Body of pancreas (tissue), 4 donors: ENCODE results near the gene PDXP. TPM values are rescaled to one million over a fixed set of nuclear protein-coding genes. Genes with fewer than 3 reads are reported as not detected.
A peak's percentile ranks its signal among the peaks of the same experiment; 100 is the strongest.

Experiments
- ATAC-seq: fragments of 150-250 bp; one replicate; pipeline ENCODE4 v1.9.1; 2016
- DNase-seq, 4 donors: peaks; one replicate each; pipeline ENCODE4 v3.0.0-alpha.2; 2019
- H3K27ac ChIP-seq, 4 donors: fragments of 200-600 bp; sonication (generic); 1 replicate in 3 of 4; 2 replicates in 1 of 4; pipeline versions ENCODE4 v1.5.1 to v1.6.1; 2016 to 2019; ENCODE audit warnings: mild to moderate bottlenecking in 1 of 4, mixed read lengths in 1 of 4, moderate library complexity in 1 of 4
- H3K27me3 ChIP-seq, 2 donors: fragments of 200-600 bp; sonication (generic); one replicate each; pipeline ENCODE4 v1.6.0; 2016; ENCODE audit warnings: mild to moderate bottlenecking in 1 of 2
- H3K36me3 ChIP-seq, 2 donors: fragments of 200-600 bp; sonication (generic); replicated peaks in 1 of 2; 2 replicates each; pipeline ENCODE4 v1.5.1; 2016; ENCODE audit warnings: low read depth in 2 of 2; ENCODE audit not compliant: insufficient read depth in 1 of 2
- H3K4me1 ChIP-seq: fragments of 200-600 bp; sonication (generic); one replicate; pipeline ENCODE4 v1.6.0; 2016
- H3K4me3 ChIP-seq, 2 donors: fragments of 200-600 bp; sonication (generic); 1 replicate in 1 of 2; 2 replicates in 1 of 2; pipeline ENCODE4 v1.5.1; 2016 to 2019
- H3K9me3 ChIP-seq, 3 donors: fragments of 200-600 bp; sonication (generic); 1 replicate in 2 of 3; 2 replicates in 1 of 3; pipeline ENCODE4 v1.5.1; 2016
- CTCF ChIP-seq, 7 experiments: fragments of 450-650 bp in 4 of 7; fragments of 200-600 bp in 3 of 7; sonication (generic) in 3 of 7; IDR thresholded peaks; one replicate each; pipeline ENCODE4 v1.5.1; 2016 to 2019; ENCODE audit warnings: antibody characterized with exemption in 7 of 7
- POLR2A ChIP-seq, 3 donors: fragments of 450-650 bp; IDR thresholded peaks; one replicate each; pipeline ENCODE4 v1.6.1; 2016; ENCODE audit warnings: antibody characterized with exemption in 3 of 3, mild to moderate bottlenecking in 2 of 3
- WGBS, 2 donors: methylation state at CpG; one replicate each; pipeline ENCODE4 v1.1.5; 2017; 5-methylcytosine and 5-hydroxymethylcytosine counted together
- intact Hi-C: fragments of 100-400 bp; cut with DNase I; formaldehyde crosslinking; loops from one replicate; pipeline ENCODE4 v1.15.1; 2023
- total RNA-seq, 2 donors: library from RNA; depleted of rRNA; stranded (reverse); fragments of >200 nt; gene quantifications; one replicate each; pipeline ENCODE4 v1.1.0, GENCODE V29; 2016

The PDXP gene
- total RNA-seq, 2 donors from 2014 or later: 7.0 to 23.1 TPM

GRCh38 chr22:37638391-37639069, 20.0 kb upstream of the PDXP start:
- H3K27me3 ChIP-seq: no peaks in the 10 kb centered on the region
- peaks cover 39% of the 10 kb centered on the region for H3K4me1 ChIP-seq
- DNase-seq: no peak
- 54 to 70% methylated on average over 8 to 11 of the region's 11 CpGs for WGBS, 2 donors
- ATAC-seq: no peak
- no peaks in the 10 kb centered on the region for H3K36me3 ChIP-seq
- no peak overlapping the region for H3K27ac ChIP-seq
- no peak for TF ChIP-seq POLR2A (IDR thresholded peaks at IDR 0.05)
- TF ChIP-seq CTCF (IDR thresholded peaks at IDR 0.05): no peak
- no peaks in the 10 kb centered on the region for H3K9me3 ChIP-seq
- H3K4me3 ChIP-seq: no peak overlapping the region
- intact Hi-C loops: no loop called here

- Histone ChIP-seq H3K27ac (peak within 1 kb of the TSS in 2 of 4 donors; percentile 18 to 49), H3K9me3 (no peaks in the 10 kb centered on the region), H3K36me3 (no peaks in the 10 kb centered on the region), H3K27me3 (no peaks in the 10 kb centered on the region), H3K4me3 (peak within 1 kb of the TSS; percentile 20 to 49), H3K4me1 (peaks cover 35% of the 10 kb centered on the region)
- ATAC-seq (peak; percentile 54), DNase-seq (peak; percentile 37 to 64 (median 57))
- 4 to 31% methylated on average over 13 to 55 of the region's 57 CpGs for WGBS, 2 donors
- TF ChIP-seq CTCF (IDR thresholded peaks at IDR 0.05) (peak in 1 of 7 experiments; percentile 17), POLR2A (IDR thresholded peaks at IDR 0.05) (peak in 1 of 3 donors; percentile 11)
- intact Hi-C loops: no loop called here
These were observed 19.3 kb upstream of the PDXP start, which contains the start of gene SH3BP1 for GRCh38 chr22:37639070-37639760. TSS of gene SH3BP1 (plus strand) at chr22:37639669. CDS start at chr22:37639788, 119 bp downstream.

- Histone ChIP-seq H3K36me3 (no peaks in the 10 kb centered on the region), H3K9me3 (no peaks in the 10 kb centered on the region), H3K4me1 (peaks cover 35% of the 10 kb centered on the region), H3K27me3 (no peaks in the 10 kb centered on the region), H3K4me3 (peak overlapping the region; percentile 20 to 49), H3K27ac (peak overlapping the region in 2 of 4 donors; percentile 18 to 49)
- peak in 1 of 4 donors; percentile 17 for DNase-seq
- intact Hi-C loops: loop anchor here (10.0 kb wide), 1 partner anchor 145 kb away; no protein-coding TSS in a partner anchor
- no peak for TF ChIP-seq CTCF (IDR thresholded peaks at IDR 0.05)
- no peak for TF ChIP-seq POLR2A (IDR thresholded peaks at IDR 0.05)
- 10 to 54% methylated on average over 3 to 27 of the region's 27 CpGs for WGBS, 2 donors
- ATAC-seq: peak; percentile 5
These were observed 18.5 kb upstream of the PDXP start for GRCh38 chr22:37639771-37640590.

GRCh38 chr22:37640591-37641560, 17.6 kb upstream of the PDXP start:
- Histone ChIP-seq H3K4me1 (peaks cover 35% of the 10 kb centered on the region), H3K27ac (no peak overlapping the region), H3K36me3 (no peaks in the 10 kb centered on the region), H3K4me3 (no peak overlapping the region), H3K27me3 (no peaks in the 10 kb centered on the region), H3K9me3 (no peaks in the 10 kb centered on the region)
- peak in 1 of 4 donors; percentile 15 for DNase-seq
- ATAC-seq: no peak
- 68 to 81% methylated on average over 13 to 24 of the region's 24 CpGs for WGBS, 2 donors
- intact Hi-C loops: loop anchor here (10.0 kb wide), 1 partner anchor 144 kb away; no protein-coding TSS in a partner anchor
- TF ChIP-seq POLR2A (IDR thresholded peaks at IDR 0.05) (no peak), CTCF (IDR thresholded peaks at IDR 0.05) (no peak)
